ENCODE results near the gene THRA.

THRA gene

GRCh38 chr17:40026816-40027613, 35.8 kb upstream of the THRA start:
- DNase-seq (ENCODE audit: low read depth, low spot score): no peak

DNA sequence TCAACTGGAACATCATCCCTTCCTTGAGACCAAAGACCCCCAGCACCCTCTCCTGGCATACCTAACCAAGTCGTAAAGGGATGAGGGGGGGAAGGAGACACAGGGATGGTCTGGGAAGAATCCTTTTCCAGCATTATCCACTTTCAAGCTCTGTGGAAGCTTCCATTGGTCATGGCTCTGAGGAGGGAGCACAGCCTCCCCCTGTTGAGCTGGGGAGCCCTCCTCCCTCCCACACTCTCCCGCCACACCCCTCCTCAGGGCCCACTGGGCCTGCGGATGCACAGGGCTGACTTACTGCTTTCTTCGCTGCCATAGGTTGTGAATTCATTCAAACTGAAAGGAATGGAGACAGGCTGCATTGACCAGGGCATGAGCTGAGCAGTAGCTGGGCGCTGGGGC, 35.2 kb upstream of the THRA start:
- no peak for DNase-seq (ENCODE audit: low read depth, low spot score)

GRCh38 chr17:40028595-40028994, 34.2 kb upstream of the THRA start:
- DNase-seq (ENCODE audit: low read depth, low spot score): no peak

- no peak for DNase-seq (ENCODE audit: low read depth, low spot score)
These were observed 31.1 kb upstream of the THRA start for GRCh38 chr17:40031706-40032105.

DNA sequence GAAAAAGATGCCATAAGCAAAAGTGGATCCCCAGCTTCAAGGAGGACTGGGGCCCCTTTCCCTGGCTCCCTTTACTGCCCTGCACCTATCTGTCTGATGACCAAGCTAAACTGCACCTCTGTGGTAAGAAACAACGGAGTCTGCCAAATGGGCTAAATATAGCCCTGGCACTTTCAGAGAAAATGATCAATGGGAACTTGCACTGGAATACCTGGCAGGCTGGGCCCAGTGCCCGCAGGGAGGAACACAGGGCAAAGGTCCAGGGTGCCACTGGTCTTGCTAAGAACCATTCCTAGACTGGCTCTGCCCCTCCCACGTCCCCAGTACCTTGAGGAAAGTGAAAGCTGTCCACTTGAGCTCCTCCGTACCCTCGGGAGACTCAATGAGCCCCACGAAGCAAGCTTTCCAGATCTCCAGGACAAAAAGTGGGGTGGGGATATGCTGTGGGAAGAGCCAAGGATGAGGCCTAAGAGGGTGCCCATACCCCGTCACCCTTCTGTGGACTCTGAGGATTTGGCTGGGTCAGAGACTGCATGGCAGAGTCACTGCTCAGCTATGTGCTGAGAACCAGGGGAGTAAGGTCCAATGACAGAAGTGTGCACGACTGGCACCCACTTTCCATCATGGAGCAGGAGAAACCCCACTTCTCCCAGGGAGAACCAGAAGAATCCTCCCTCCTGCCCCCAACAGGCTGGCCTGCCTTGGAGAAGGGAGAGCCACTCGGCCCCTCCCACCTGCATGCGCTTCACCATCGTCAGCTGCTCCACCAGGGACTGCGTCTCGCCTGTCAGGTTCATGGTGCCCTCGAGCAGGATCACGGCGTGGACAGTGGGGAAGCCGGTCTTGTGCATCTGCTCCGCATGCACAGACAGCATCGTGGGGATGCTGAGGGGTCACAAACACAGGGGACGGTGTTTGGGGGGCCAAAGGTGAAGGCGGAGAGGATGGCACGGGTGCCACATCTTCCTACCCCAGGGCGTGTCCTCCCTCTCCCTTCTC, 30.1 kb upstream of the THRA start:
- DNase-seq (ENCODE audit: low read depth, low spot score): no peak

- DNase-seq (ENCODE audit: low read depth, low spot score): no peak
These were observed 29.4 kb upstream of the THRA start for GRCh38 chr17:40033339-40033738.

GRCh38 chr17:40034426-40035161, 28.2 kb upstream of the THRA start:
- DNase-seq (ENCODE audit: low read depth, low spot score): no peak

GRCh38 chr17:40035162-40035559, 27.6 kb upstream of the THRA start:
- DNase-seq (ENCODE audit: low read depth, low spot score): no peak

- DNase-seq (ENCODE audit: low read depth, low spot score): peak; percentile 62
These were observed 23.8 kb upstream of the THRA start for GRCh38 chr17:40038882-40039513.

DNA sequence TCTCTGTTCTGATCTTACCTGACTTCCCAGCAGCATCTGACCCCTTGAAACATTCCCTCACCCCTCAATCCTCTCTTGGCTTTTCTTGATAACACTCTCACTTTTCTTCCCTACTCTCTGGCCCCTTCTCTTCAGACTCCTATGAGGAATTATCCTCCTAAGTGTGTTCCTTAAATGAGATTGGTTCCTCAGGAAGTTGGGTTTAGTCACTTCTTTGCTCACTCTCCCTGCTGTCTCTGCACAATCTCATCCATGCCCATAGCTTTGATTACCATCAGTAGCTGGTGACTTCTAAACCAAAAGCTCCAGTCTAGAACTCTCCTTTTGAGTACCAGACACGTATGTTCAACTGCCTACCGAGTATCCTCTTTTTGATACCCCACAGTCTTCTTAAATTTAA, 21.6 kb upstream of the THRA start:
- DNase-seq (ENCODE audit: low read depth, low spot score): no peak

DNA sequence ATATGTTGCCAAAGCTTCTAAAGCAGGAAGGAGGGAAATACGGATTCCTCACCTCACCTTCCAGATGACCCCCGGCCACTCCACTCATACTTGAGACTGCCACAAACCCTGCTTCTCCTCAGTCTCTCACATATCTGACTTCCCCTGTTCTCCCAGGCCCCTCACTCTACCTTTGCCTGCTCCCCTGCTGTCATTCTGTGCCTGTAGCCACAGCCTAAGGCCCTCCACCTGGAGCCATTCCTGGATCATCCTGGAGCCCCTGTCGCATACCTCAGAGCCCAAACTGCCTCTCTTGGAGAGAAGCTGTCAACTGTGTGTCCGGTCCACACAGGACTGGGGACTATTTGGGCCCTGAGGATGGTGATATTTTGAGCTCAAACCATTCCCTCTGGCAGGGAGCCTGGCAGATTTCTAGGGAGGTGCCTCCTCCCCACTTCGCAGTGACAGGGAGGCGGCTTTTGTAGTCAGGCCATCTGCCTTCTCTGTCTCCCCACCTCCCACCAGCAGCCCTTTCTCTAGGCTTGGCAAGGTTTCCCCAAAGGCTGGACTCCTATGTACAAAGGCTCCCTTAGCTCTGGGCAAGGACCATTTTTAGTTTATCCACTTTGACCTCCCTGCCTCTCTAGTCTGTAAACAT, 6.3 kb upstream of the THRA start:
- DNase-seq (ENCODE audit: low read depth, low spot score): no peak

- DNase-seq (ENCODE audit: low read depth, low spot score): no peak
These were observed 4.5 kb upstream of the THRA start for GRCh38 chr17:40058186-40058784.

GRCh38 chr17:40058865-40059264, 3.9 kb upstream of the THRA start:
- no peak for DNase-seq (ENCODE audit: low read depth, low spot score)

GRCh38 chr17:40059729-40060475, 2.9 kb upstream of the THRA start:
- no peak for DNase-seq (ENCODE audit: low read depth, low spot score)

GRCh38 chr17:40060887-40061608, 1.7 kb upstream of the THRA start:
- DNase-seq (ENCODE audit: low read depth, low spot score): no peak

DNA sequence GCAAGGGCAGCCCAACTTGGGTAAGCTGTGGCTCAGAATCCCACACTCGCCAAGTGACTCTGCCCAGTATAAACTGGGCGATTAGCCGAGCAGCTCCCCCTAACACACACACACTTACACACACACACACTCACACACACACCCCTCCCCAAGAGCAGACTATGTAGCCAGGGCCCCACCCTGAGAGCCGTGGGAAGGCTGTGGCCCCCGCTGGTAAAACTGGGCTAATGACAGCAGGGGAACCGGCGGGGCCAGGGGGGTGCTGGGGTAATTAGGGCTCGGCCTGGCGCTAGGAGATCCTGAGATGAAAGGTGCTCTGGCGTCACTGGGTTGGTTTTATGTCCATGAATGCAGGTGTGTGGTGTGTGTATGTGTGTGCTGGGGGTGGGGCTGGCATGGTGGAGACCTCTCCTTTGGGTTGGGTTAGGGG, 1.1 kb upstream of the THRA start:
- DNase-seq (ENCODE audit: low read depth, low spot score): no peak

DNA sequence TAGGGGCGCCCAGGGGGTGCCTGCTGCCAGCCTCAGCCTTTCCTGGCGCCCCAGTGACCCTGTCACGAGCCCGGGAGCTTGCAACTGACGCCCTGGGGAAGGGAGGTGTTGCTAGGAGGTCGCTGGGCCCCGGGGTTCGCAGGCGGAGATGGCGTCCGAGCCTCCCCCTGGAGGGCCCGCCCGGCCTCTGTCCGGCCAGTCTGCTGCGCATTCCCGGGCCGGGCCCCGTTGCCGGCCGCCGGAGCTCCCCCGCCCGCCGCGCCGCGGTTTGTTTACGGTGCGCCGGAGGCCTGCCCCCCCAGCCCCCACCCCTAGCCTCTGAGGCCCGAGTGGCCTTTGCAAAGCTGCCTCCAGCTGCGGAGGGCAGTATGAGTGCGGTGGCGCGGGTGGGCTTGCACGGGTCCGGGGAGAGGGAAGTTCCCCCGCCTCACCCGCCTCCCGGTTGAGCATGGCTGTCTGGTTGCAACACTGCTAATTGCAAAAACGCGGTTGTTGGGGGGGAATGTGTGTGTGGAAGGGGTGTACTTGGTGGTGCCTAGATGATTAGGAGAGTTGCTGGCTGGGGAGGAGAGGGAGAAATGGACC, 514 bp downstream of the THRA start:
- DNase-seq (ENCODE audit: low read depth, low spot score): no peak

DNA sequence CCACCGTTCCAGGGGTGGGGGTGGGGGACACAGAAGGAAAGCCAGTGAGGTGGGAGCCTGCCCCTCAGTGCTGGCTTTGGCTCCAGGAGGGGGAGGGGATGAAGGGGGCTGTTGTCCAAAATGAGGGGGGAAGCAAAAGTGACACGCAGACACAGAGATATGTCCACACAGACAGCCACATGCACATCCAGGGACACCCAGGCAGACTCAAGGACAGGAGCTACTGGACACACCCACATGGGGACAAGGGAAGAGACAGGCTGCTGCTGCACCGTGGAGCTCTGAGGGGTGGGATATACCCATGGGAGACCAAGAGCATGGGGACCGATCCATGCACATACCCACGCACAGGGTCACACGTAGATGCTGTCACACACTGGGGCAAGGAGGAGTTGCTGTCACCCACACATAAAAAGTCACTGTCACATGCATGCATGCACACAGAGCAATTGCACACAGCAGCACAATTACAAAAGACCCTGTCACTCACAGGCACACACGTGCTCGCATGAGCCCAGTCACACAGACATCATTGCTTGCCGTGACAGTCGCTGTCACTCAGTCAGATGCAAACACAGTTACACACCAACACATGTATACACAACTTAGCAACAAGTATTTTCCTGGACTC, 1.3 kb downstream of the THRA start:
- no peak for DNase-seq (ENCODE audit: low read depth, low spot score)

Data from smooth muscle cell of the brain vasculature (primary cell).